ENCODE results near the gene RIPK3. TPM values are rescaled to one million over a fixed set of nuclear protein-coding genes. Genes with fewer than 3 reads are reported as not detected.

Gene RIPK3
- total and polyA plus RNA-seq, 12 donors, result 1.7 to 7.1 (median 3.5) TPM

- Histone ChIP-seq H3K27ac (no peak overlapping the region), H3K36me3 (peaks cover 0 to 58% (median 39%) of the 10 kb centered on the region in 9 donors), H3K9me3 (no peaks in the 10 kb centered on the region), H3K4me3 (no peak overlapping the region), H3K4me1 (peaks cover 11 to 46% (median 30%) of the 10 kb centered on the region in 9 donors), H3K27me3 (no peaks in the 10 kb centered on the region)
- TF ChIP-seq CTCF (IDR thresholded peaks at IDR 0.05), result no peak
- intact Hi-C loops (cut with DNase I), result no loop called here
- DNase-seq (no peak), ATAC-seq (no peak)
- WGBS, 2 donors, result 84 to 88% methylated on average over 11 of the region's 11 CpGs
Observed at GRCh38 chr14:24307156-24307574, 32.6 kb downstream of the RIPK3 start.

- Histone ChIP-seq H3K4me1 (peaks cover 0 to 35% (median 20%) of the 10 kb centered on the region in 9 donors), H3K27ac (no peak overlapping the region), H3K9me3 (no peaks in the 10 kb centered on the region), H3K4me3 (no peak overlapping the region), H3K27me3 (no peaks in the 10 kb centered on the region), H3K36me3 (peaks cover 0 to 72% (median 46%) of the 10 kb centered on the region in 9 donors)
- TF ChIP-seq CTCF (IDR thresholded peaks at IDR 0.05), result no peak
- no peak for ATAC-seq
- DNase-seq, result no peak
- intact Hi-C loops (cut with DNase I), result no loop called here
- WGBS, 2 donors, result 95 to 96% methylated on average over 11 of the region's 11 CpGs
Observed at GRCh38 chr14:24304019-24304387, 35.8 kb downstream of the RIPK3 start.

GRCh38 chr14:24300326-24300980, 39.3 kb downstream of the RIPK3 start:
- intact Hi-C loops (cut with DNase I), result no loop called here
- peaks cover 0 to 62% (median 35%) of the 10 kb centered on the region in 9 donors for H3K36me3 ChIP-seq
- ATAC-seq (no peak), DNase-seq (no peak)
- peak overlapping the region; percentile 79 to 97 (median 92) for H3K4me3 ChIP-seq
- peaks cover 0 to 46% (median 25%) of the 10 kb centered on the region in 9 donors for H3K4me1 ChIP-seq
- peak overlapping the region in 7 of 10 donors; percentile 83 to 91 (median 84) for H3K27ac ChIP-seq
- no peaks in the 10 kb centered on the region for H3K9me3 ChIP-seq
- no peaks in the 10 kb centered on the region for H3K27me3 ChIP-seq
- TF ChIP-seq CTCF (IDR thresholded peaks at IDR 0.05), result no peak
- 30 to 31% methylated on average over 16 of the region's 16 CpGs for whole genome bisulfite sequencing, 2 donors

GRCh38 chr14:24299255-24300191, 40.3 kb downstream of the RIPK3 start, which contains the start of the genes DHRS1 and NOP9:
TSS of gene DHRS1 (minus strand) at chr14:24299780. CDS start at chr14:24299106, 674 bp downstream.
TSS of gene NOP9 (plus strand) at chr14:24299850. CDS start at chr14:24299955, 105 bp downstream.
- intact Hi-C loops (cut with DNase I), result loop anchor here in 5 of 10 donors (1.0 to 5.0 kb wide), 3 partner anchors 57 kb away; partner anchors contain the start of gene TINF2 (in 5 of the 5)
- Histone ChIP-seq H3K27ac (peak within 1 kb of the TSS; percentile 1 to 91 (median 83)), H3K4me3 (peak within 1 kb of the TSS; percentile 79 to 97 (median 92)), H3K9me3 (no peaks in the 10 kb centered on the region), H3K36me3 (peaks cover 0 to 62% (median 31%) of the 10 kb centered on the region in 9 donors), H3K4me1 (peaks cover 0 to 46% (median 25%) of the 10 kb centered on the region in 9 donors), H3K27me3 (no peaks in the 10 kb centered on the region)
- peak; percentile 91 for DNase-seq
- peak; percentile 88 to 96 (median 94) for ATAC-seq
- no peak for TF ChIP-seq CTCF (IDR thresholded peaks at IDR 0.05)
- WGBS, 2 donors, result 1% methylated on average over 72 to 75 of the region's 75 CpGs

Data from heart right ventricle (tissue), 16 donors.